B cell (primary cell): ENCODE results near the gene RETN. TPM values are rescaled to one million over a fixed set of nuclear protein-coding genes. Genes with fewer than 3 reads are reported as not detected.

Experiments used
- ATAC-seq: fragments of 200-7000 bp; cut with Tn5 transposase; one replicate; pipeline ENCODE4 v1.10.0; 2021; ENCODE audit warnings: low read depth, mild to moderate bottlenecking, moderate number of reproducible peaks, moderate library complexity
- CTCF ChIA-PET: fragments of 350-600 bp; sonication (Branson Sonifier 250); formaldehyde crosslinking; loops from one replicate; lab custom pipeline; 2021; ENCODE audit warnings: antibody characterized with exemption, inconsistent platforms; lab: Charles Lee
- POLR2A ChIA-PET: fragments of 350-600 bp; sonication (Branson Sonifier 250); formaldehyde crosslinking; loops from one replicate; lab custom pipeline; 2021; ENCODE audit warnings: antibody characterized with exemption; lab: Charles Lee
- DNase-seq: peaks from one replicate; pipeline ENCODE4 v3.0.0; 2013
- H2AFZ ChIP-seq: 2 replicates; pipeline ENCODE4 v1.6.1; 2012; ENCODE audit warnings: mild to moderate bottlenecking, low read depth, low read length; ENCODE audit not compliant: insufficient read depth, poor library complexity, severe bottlenecking
- H3K27ac ChIP-seq, 2 donors: 1 replicate in 1 of 2; 2 replicates in 1 of 2; pipeline ENCODE4 v1.5.1; 2012 to 2013; ENCODE audit warnings: low read length in 2 of 2, mild to moderate bottlenecking in 2 of 2, moderate library complexity in 1 of 2
- H3K27me3 ChIP-seq, 4 experiments: fragments of 200-600 bp in 1 of 4; sonication (generic) in 1 of 4; replicated peaks in 1 of 4; 1 replicate in 2 of 4; 2 replicates in 2 of 4; pipeline versions ENCODE4 v1.6.1 to v1.7.0; 2013 to 2016; ENCODE audit warnings: low read length in 3 of 4, mild to moderate bottlenecking in 2 of 4, mixed read lengths in 1 of 4, moderate library complexity in 1 of 4; ENCODE audit not compliant: insufficient read depth in 4 of 4, control insufficient read depth in 3 of 4; ENCODE audit errors: control extremely low read depth in 1 of 4
- H3K36me3 ChIP-seq, 2 experiments: replicated peaks in 1 of 2; 1 replicate in 1 of 2; 2 replicates in 1 of 2; pipeline versions ENCODE4 v1.6.1 to v1.7.1; 2013; ENCODE audit warnings: low read length in 1 of 2; ENCODE audit not compliant: insufficient read depth in 2 of 2, control insufficient read depth in 1 of 2; ENCODE audit errors: control extremely low read depth in 1 of 2, extremely low read depth in 1 of 2
- H3K4me1 ChIP-seq, 2 donors: fragments of 200-600 bp in 1 of 2; sonication (generic) in 1 of 2; 1 replicate in 1 of 2; 2 replicates in 1 of 2; pipeline versions ENCODE4 v1.5.1 to v1.6.1; 2013 to 2017; ENCODE audit warnings: low read length in 2 of 2; ENCODE audit not compliant: control insufficient read depth in 2 of 2, insufficient read depth in 2 of 2
- H3K4me2 ChIP-seq: replicated peaks from 2 replicates; pipeline ENCODE3; 2012; ENCODE audit warnings: mild to moderate bottlenecking, low read depth, low read length; ENCODE audit not compliant: poor library complexity, severe bottlenecking
- H3K4me3 ChIP-seq, 5 experiments: fragments of 200-600 bp in 1 of 5; sonication (generic) in 1 of 5; 1 replicate in 3 of 5; 2 replicates in 2 of 5; pipeline versions ENCODE4 v1.5.1 to v1.7.0; 2011 to 2016; ENCODE audit warnings: low read length in 4 of 5, mild to moderate bottlenecking in 4 of 5, low read depth in 2 of 5, control low read depth in 1 of 5, moderate library complexity in 1 of 5; ENCODE audit not compliant: insufficient read depth in 1 of 5; ENCODE audit errors: control extremely low read depth in 1 of 5, extremely low read depth in 1 of 5
- H3K79me2 ChIP-seq: fragments of 200-600 bp; sonication (generic); one replicate; pipeline ENCODE4 v1.6.0; 2016; ENCODE audit warnings: low read length; ENCODE audit not compliant: control insufficient read depth, insufficient read depth
- H3K9ac ChIP-seq: fragments of 200-600 bp; sonication (generic); 2 replicates; pipeline ENCODE4 v1.6.1; 2017; ENCODE audit warnings: mild to moderate bottlenecking, low read length, moderate library complexity
- H3K9me3 ChIP-seq, 3 donors: one replicate each; pipeline versions ENCODE4 v1.6.1 to v1.7.1; 2013; ENCODE audit warnings: low read length in 2 of 3; ENCODE audit not compliant: control insufficient read depth in 2 of 3, insufficient read depth in 1 of 3; ENCODE audit errors: control extremely low read depth in 1 of 3
- H4K20me1 ChIP-seq: 2 replicates; pipeline ENCODE4 v1.6.0; 2012; ENCODE audit warnings: mild to moderate bottlenecking, low read length; ENCODE audit not compliant: insufficient read depth, control insufficient read depth, poor library complexity, severe bottlenecking
- H3K27ac Mint-ChIP-seq: one replicate; pipeline ENCODE4 v1.8.0; 2021; ENCODE audit warnings: mixed read lengths
- H3K27me3 Mint-ChIP-seq: one replicate; pipeline ENCODE4 v1.8.0; 2021; ENCODE audit warnings: mixed read lengths
- H3K4me1 Mint-ChIP-seq: one replicate; pipeline ENCODE4 v1.8.0; 2021; ENCODE audit warnings: mixed read lengths
- H3K4me3 Mint-ChIP-seq: one replicate; pipeline ENCODE4 v1.8.0; 2021; ENCODE audit warnings: mixed read lengths
- H3K9me3 Mint-ChIP-seq: one replicate; pipeline ENCODE4 v1.8.0; 2022; ENCODE audit warnings: mixed read lengths; ENCODE audit not compliant: insufficient read depth
- EZH2 ChIP-seq: IDR thresholded peaks from 2 replicates; pipeline ENCODE4 v1.6.1; 2012; ENCODE audit warnings: borderline replicate concordance, low read depth, mild to moderate bottlenecking, moderate library complexity, low read length; ENCODE audit not compliant: insufficient read depth, poor library complexity, severe bottlenecking
- WGBS: methylation state at CpG from one replicate; pipeline ENCODE4 v1.1.5; 2013; ENCODE audit warnings: missing lambda C conversion rate; ENCODE audit not compliant: insufficient coverage; 5-methylcytosine and 5-hydroxymethylcytosine counted together
- intact Hi-C: fragments of 100-400 bp; cut with micrococcal nuclease; formaldehyde crosslinking; loops from one replicate; pipeline ENCODE4 v1.10.0; 2022
- polyA plus RNA-seq: library from polyadenylated mRNA; depleted of rRNA; stranded (reverse); fragments of >200 nt; gene quantifications from 2 replicates; pipeline ENCODE4 v1.2.3, GENCODE V29; 2012
- total RNA-seq, 2 donors: library from RNA; stranded (reverse); fragments of 120-200 nt in 1 of 2; gene quantifications; 1 replicate in 1 of 2; 2 replicates in 1 of 2; pipeline versions ENCODE4 v1.2.3 to v1.2.4, GENCODE V29; 2013 to 2022
- TF ChIP-seq, protein P1 (sequence below): fragments of 200-600 bp; IDR thresholded peaks from one replicate; pipeline ENCODE4 v1.8.0; 2022; ENCODE audit warnings: antibody characterized with exemption, mild to moderate bottlenecking

Gene RETN
- total and polyA plus RNA-seq, 2 donors (not counting 1 experiment from before 2014, with no cell fraction given) = not detected

GRCh38 chr19:7628589-7629311, 40.1 kb upstream of the RETN start:
- Mint-ChIP-seq H3K4me1 (peaks cover 40% of the 10 kb centered on the region), H3K9me3 (no peaks in the 10 kb centered on the region), H3K27ac (peak overlapping the region; percentile 95), H3K4me3 (peak overlapping the region; percentile 92), H3K27me3 (no peaks in the 10 kb centered on the region)
- Histone ChIP-seq H3K4me2 (peak overlapping the region; percentile 84), H3K27ac (peak overlapping the region; percentile 87 to 91), H3K4me1 (peaks cover 19 to 31% of the 10 kb centered on the region in 2 donors), H3K79me2 (peaks cover 76% of the 10 kb centered on the region), H3K9ac (peak overlapping the region; percentile 99), H3K27me3 (no peaks in the 10 kb centered on the region), H4K20me1 (peaks cover 41% of the 10 kb centered on the region), H3K4me3 (peak overlapping the region; percentile 78 to 100 (median 99)), H3K36me3 (peaks cover 0 to 48% of the 10 kb centered on the region in 2 experiments), H3K9me3 (peaks cover 0 to 3% (median 0%) of the 10 kb centered on the region in 3 donors), H2AFZ (peak overlapping the region; percentile 87)
- ATAC-seq (no peak), DNase-seq (no peak)
- 7% methylated on average over 14 of the region's 15 CpGs for WGBS
- ChIA-PET POLR2A (interaction anchor here (0.6 to 1.2 kb wide), 3 partner anchors 13 to 565 kb away, joined by 3 to 7 read pairs (median 6); partner anchors contain the start of gene TIMM44), CTCF (interaction anchor here (0.6 to 1.6 kb wide), 4 partner anchors 24 to 952 kb away, joined by 3 to 10 read pairs (median 4); no protein-coding TSS in a partner anchor)
- TF ChIP-seq EZH2 = no peak
- TF ChIP-seq, protein P1, sequence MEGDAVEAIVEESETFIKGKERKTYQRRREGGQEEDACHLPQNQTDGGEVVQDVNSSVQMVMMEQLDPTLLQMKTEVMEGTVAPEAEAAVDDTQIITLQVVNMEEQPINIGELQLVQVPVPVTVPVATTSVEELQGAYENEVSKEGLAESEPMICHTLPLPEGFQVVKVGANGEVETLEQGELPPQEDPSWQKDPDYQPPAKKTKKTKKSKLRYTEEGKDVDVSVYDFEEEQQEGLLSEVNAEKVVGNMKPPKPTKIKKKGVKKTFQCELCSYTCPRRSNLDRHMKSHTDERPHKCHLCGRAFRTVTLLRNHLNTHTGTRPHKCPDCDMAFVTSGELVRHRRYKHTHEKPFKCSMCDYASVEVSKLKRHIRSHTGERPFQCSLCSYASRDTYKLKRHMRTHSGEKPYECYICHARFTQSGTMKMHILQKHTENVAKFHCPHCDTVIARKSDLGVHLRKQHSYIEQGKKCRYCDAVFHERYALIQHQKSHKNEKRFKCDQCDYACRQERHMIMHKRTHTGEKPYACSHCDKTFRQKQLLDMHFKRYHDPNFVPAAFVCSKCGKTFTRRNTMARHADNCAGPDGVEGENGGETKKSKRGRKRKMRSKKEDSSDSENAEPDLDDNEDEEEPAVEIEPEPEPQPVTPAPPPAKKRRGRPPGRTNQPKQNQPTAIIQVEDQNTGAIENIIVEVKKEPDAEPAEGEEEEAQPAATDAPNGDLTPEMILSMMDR = no peak
- intact Hi-C loops = loop anchor here (1.0 to 2.0 kb wide), 4 partner anchors 9 to 315 kb away; partner anchors contain the start of genes MCOLN1, PNPLA6, STXBP2 and TIMM44
